ENCODE measurements around the gene MGLL. TPM values are rescaled to one million over a fixed set of nuclear protein-coding genes. Genes with fewer than 3 reads are reported as not detected.

Gene MGLL
- total RNA-seq, 2 experiments from 2014 or later = 19.2 to 21.6 TPM

DNA sequence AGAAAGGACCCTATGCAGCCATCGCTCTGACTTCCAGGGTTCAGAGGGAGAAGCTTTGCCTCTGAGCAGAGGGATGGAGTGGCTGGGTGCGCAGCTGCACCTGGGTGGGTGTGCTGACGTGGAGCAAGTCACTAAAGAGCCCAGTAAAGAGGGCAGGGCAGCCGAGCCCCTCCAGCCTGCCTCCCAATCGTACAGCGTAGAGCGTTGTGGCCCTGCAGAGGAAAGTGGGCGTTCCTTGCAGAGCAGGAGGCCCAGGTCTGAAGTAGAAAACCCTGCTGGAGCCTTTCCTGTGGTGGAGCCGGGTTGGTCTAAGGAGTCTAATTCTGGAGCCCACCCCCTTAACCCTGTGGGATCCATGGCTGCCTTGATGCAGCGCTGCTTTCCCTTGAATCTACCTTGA is 88.5 kb downstream of the MGLL start:
- Histone ChIP-seq H3K9me3 (ENCODE audit: low read length) (no peaks in the 10 kb centered on the region), H4K20me1 (ENCODE audit: insufficient read depth, low read length) (no peaks in the 10 kb centered on the region; the same call in 1 of the 2 replicates), H3K4me2 (ENCODE audit: low read length) (peak overlapping the region; percentile 88), H3K27ac (ENCODE audit: low read depth, low read length, poor library complexity, severe bottlenecking) (peak overlapping the region; percentile 97), H3K36me3 (ENCODE audit: insufficient read depth, low read length) (peaks cover 7% of the 10 kb centered on the region; the same call in 1 of the 2 replicates), H3K9me2 (ENCODE audit: insufficient read depth, low read length) (no peaks in the 10 kb centered on the region), H3K79me2 (ENCODE audit: insufficient read depth, low read depth, low read length) (peaks cover 69% of the 10 kb centered on the region), H3K4me3 (ENCODE audit: low read depth, low read length, poor library complexity, severe bottlenecking) (peak overlapping the region; percentile 85), H2AFZ (ENCODE audit: low read length) (no peak overlapping the region; the same call in 1 of the 2 replicates), H3K4me1 (ENCODE audit: insufficient read depth, low read length, poor library complexity, severe bottlenecking) (peaks cover 87% of the 10 kb centered on the region)
- no peak for TF ChIP-seq EZH2phosphoT487 (IDR thresholded peaks at IDR 0.05; ENCODE audit: borderline replicate concordance, low read depth, low read length)
- TF ChIP-seq, protein P1, sequence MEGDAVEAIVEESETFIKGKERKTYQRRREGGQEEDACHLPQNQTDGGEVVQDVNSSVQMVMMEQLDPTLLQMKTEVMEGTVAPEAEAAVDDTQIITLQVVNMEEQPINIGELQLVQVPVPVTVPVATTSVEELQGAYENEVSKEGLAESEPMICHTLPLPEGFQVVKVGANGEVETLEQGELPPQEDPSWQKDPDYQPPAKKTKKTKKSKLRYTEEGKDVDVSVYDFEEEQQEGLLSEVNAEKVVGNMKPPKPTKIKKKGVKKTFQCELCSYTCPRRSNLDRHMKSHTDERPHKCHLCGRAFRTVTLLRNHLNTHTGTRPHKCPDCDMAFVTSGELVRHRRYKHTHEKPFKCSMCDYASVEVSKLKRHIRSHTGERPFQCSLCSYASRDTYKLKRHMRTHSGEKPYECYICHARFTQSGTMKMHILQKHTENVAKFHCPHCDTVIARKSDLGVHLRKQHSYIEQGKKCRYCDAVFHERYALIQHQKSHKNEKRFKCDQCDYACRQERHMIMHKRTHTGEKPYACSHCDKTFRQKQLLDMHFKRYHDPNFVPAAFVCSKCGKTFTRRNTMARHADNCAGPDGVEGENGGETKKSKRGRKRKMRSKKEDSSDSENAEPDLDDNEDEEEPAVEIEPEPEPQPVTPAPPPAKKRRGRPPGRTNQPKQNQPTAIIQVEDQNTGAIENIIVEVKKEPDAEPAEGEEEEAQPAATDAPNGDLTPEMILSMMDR (conservative IDR thresholded peaks at IDR 0.05; ENCODE audit: low read length) = no peak
- CTCF ChIA-PET (ENCODE audit: unreplicated experiment) = no interaction called here
- BruUV-seq (replicated peaks) = no TSS peak
- DNase-seq (ENCODE audit: low spot score) = peak; percentile 71
- intact Hi-C loops (cut with micrococcal nuclease; ENCODE audit: unreplicated experiment) = loop anchor here (2.0 kb wide), 1 partner anchor 37 kb away; no protein-coding TSS in a partner anchor
- POLR2A ChIA-PET = interaction anchor here (0.7 kb wide), 1 partner anchor 11 kb away, joined by 3 read pairs; no protein-coding TSS in a partner anchor

DNA sequence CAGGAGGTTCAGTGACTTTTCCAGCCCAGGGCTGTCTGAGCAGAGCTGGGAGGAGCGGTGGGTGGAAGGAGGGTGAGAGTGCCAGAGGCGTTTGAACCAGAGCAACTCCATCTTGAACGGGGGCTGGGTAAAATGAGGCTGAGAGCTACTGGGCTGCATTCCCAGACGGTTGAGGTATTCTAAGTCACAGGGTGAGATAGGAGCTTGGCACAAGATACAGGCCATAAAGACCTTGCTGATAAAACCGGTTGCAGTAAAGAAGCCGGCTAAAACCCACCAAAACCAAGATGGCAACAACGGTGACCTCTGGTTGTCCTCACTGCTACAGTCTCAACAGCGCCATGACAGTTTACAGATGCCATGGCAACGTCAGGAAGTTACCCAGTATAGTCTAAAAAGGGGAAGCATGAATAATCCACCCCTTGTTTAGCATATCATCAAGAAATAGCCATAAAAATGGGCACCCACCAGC is 89.4 kb downstream of the MGLL start:
- peaks cover 78% of the 10 kb centered on the region for H3K79me2 ChIP-seq (ENCODE audit: insufficient read depth, low read depth, low read length)
- peak; percentile 69 for DNase-seq (ENCODE audit: low spot score)
- ChIA-PET POLR2A (interaction anchor here (1.2 kb wide), 1 partner anchor 37 kb away, joined by 4 read pairs; no protein-coding TSS in a partner anchor), CTCF (ENCODE audit: unreplicated experiment) (no interaction called here)
- peak overlapping the region; percentile 88 for H3K4me2 ChIP-seq (ENCODE audit: low read length)
- H2AFZ ChIP-seq (ENCODE audit: low read length) = no peak overlapping the region; the same call in 1 of the 2 replicates
- peaks cover 15% of the 10 kb centered on the region for H3K36me3 ChIP-seq (ENCODE audit: insufficient read depth, low read length)
- peak overlapping the region; percentile 97 for H3K27ac ChIP-seq (ENCODE audit: low read depth, low read length, poor library complexity, severe bottlenecking)
- H3K9me2 ChIP-seq (ENCODE audit: insufficient read depth, low read length) = no peaks in the 10 kb centered on the region
- no peaks in the 10 kb centered on the region for H3K9me3 ChIP-seq (ENCODE audit: low read length)
- intact Hi-C loops (cut with micrococcal nuclease; ENCODE audit: unreplicated experiment) = loop anchor here (2.0 kb wide), 1 partner anchor 36 kb away; no protein-coding TSS in a partner anchor
- H4K20me1 ChIP-seq (ENCODE audit: insufficient read depth, low read length) = no peaks in the 10 kb centered on the region; the same call in 1 of the 2 replicates
- peaks cover 83% of the 10 kb centered on the region for H3K4me1 ChIP-seq (ENCODE audit: insufficient read depth, low read length, poor library complexity, severe bottlenecking)
- no peak for TF ChIP-seq EZH2phosphoT487 (IDR thresholded peaks at IDR 0.05; ENCODE audit: borderline replicate concordance, low read depth, low read length)
- TF ChIP-seq, protein P1 (conservative IDR thresholded peaks at IDR 0.05; ENCODE audit: low read length) = no peak
- peak overlapping the region; percentile 85 for H3K4me3 ChIP-seq (ENCODE audit: low read depth, low read length, poor library complexity, severe bottlenecking)
- BruUV-seq (replicated peaks) = no TSS peak

DNA sequence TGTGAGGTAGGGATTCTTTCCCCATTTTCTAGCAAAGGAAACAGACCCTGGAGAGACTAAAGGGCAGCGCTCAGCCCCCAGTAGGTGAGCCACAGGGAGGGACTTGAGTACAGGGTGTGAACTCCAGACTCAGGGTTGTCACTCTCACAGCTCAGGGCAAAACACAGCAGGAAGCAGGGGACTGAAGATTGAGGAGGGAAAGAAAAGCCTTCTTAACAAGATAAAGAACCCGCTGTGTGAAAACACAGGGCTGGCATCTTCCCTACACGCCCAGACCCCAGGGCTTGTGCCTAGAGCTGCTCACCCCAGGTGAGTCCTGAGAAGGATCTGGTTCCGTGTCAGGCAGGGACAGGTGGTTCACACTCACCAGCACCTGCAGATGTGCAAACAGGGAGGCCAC is 90.0 kb downstream of the MGLL start:
- Histone ChIP-seq H3K79me2 (ENCODE audit: insufficient read depth, low read depth, low read length) (peaks cover 84% of the 10 kb centered on the region), H3K9me2 (ENCODE audit: insufficient read depth, low read length) (no peaks in the 10 kb centered on the region), H4K20me1 (ENCODE audit: insufficient read depth, low read length) (no peaks in the 10 kb centered on the region; the same call in 1 of the 2 replicates), H3K9me3 (ENCODE audit: low read length) (no peaks in the 10 kb centered on the region), H2AFZ (ENCODE audit: low read length) (no peak overlapping the region; the same call in 1 of the 2 replicates), H3K4me3 (ENCODE audit: low read depth, low read length, poor library complexity, severe bottlenecking) (peak overlapping the region; percentile 85), H3K27ac (ENCODE audit: low read depth, low read length, poor library complexity, severe bottlenecking) (peak overlapping the region; percentile 97), H3K4me1 (ENCODE audit: insufficient read depth, low read length, poor library complexity, severe bottlenecking) (peaks cover 77% of the 10 kb centered on the region), H3K4me2 (ENCODE audit: low read length) (peak overlapping the region; percentile 88), H3K36me3 (ENCODE audit: insufficient read depth, low read length) (peaks cover 21% of the 10 kb centered on the region)
- TF ChIP-seq, protein P1 (conservative IDR thresholded peaks at IDR 0.05; ENCODE audit: low read length) = no peak
- no peak for TF ChIP-seq EZH2phosphoT487 (IDR thresholded peaks at IDR 0.05; ENCODE audit: borderline replicate concordance, low read depth, low read length)
- CTCF ChIA-PET (ENCODE audit: unreplicated experiment) = no interaction called here
- no peak for DNase-seq (ENCODE audit: low spot score)
- intact Hi-C loops (cut with micrococcal nuclease; ENCODE audit: unreplicated experiment) = loop anchor here (2.0 kb wide), 1 partner anchor 36 kb away; no protein-coding TSS in a partner anchor
- POLR2A ChIA-PET = interaction anchor here (1.2 kb wide), 1 partner anchor 36 kb away, joined by 4 read pairs; no protein-coding TSS in a partner anchor
- no TSS peak for BruUV-seq (replicated peaks)

Data from OCI-LY7 (cell line).